Measurements from ENCODE around the gene ZNF672.
"Not testable (repeated sequence)": the region's sequence is repeated elsewhere in the genome, so short reads cannot be mapped to it uniquely, and the experiment has no call there.

Gene ZNF672

GRCh38 chr1:248812736-248813425, 25.1 kb upstream of the ZNF672 start:
- DNase-seq (ENCODE audit: low read depth) = no peak

GRCh38 chr1:248813546-248813945, 24.5 kb upstream of the ZNF672 start:
- DNase-seq (ENCODE audit: low read depth) = no peak

GRCh38 chr1:248814351-248814750, 23.7 kb upstream of the ZNF672 start:
- DNase-seq (ENCODE audit: low read depth) = no peak

- no peak for DNase-seq (ENCODE audit: low read depth)
These were observed 22.5 kb upstream of the ZNF672 start for GRCh38 chr1:248815407-248816034.

- DNase-seq (ENCODE audit: low read depth) = no peak
These were observed 21.8 kb upstream of the ZNF672 start for GRCh38 chr1:248816042-248816851.

GRCh38 chr1:248817065-248817464, 21.0 kb upstream of the ZNF672 start:
- DNase-seq (ENCODE audit: low read depth) = peak; percentile 41

- DNase-seq (ENCODE audit: low read depth) = no peak
These were observed 19.3 kb upstream of the ZNF672 start for GRCh38 chr1:248818505-248819374.

- no peak for DNase-seq (ENCODE audit: low read depth)
These were observed 17.9 kb upstream of the ZNF672 start for GRCh38 chr1:248820041-248820585.

- DNase-seq (ENCODE audit: low read depth) = peak; percentile 59
These were observed 16.9 kb upstream of the ZNF672 start for GRCh38 chr1:248821101-248821500.

- DNase-seq (ENCODE audit: low read depth) = no peak
These were observed 16.4 kb upstream of the ZNF672 start for GRCh38 chr1:248821641-248822040.

GRCh38 chr1:248822148-248823032, 15.6 kb upstream of the ZNF672 start:
- DNase-seq (ENCODE audit: low read depth) = no peak

- peak; percentile 54 for DNase-seq (ENCODE audit: low read depth)
These were observed 14.5 kb upstream of the ZNF672 start for GRCh38 chr1:248823517-248824001.

- DNase-seq (ENCODE audit: low read depth) = no peak
These were observed 13.7 kb upstream of the ZNF672 start for GRCh38 chr1:248824301-248824700.

- DNase-seq (ENCODE audit: low read depth) = no peak
These were observed 13.3 kb upstream of the ZNF672 start for GRCh38 chr1:248824701-248825100.

GRCh38 chr1:248825136-248825535, 12.9 kb upstream of the ZNF672 start:
- no peak for DNase-seq (ENCODE audit: low read depth)

- no peak for DNase-seq (ENCODE audit: low read depth)
These were observed 12.5 kb upstream of the ZNF672 start for GRCh38 chr1:248825573-248825908.

- DNase-seq (ENCODE audit: low read depth) = peak; percentile 97
These were observed 11.9 kb upstream of the ZNF672 start, which contains the start of gene SH3BP5L for GRCh38 chr1:248825909-248826760. Gene SH3BP5L, minus strand, starts transcription at chr1:248825915. Its CDS starts 980 bp downstream, at chr1:248824935.

GRCh38 chr1:248828845-248829244, 9.2 kb upstream of the ZNF672 start:
- DNase-seq (ENCODE audit: low read depth) = peak; percentile 95

- DNase-seq (ENCODE audit: low read depth) = not testable (repeated sequence)
These were observed 7.4 kb upstream of the ZNF672 start for GRCh38 chr1:248830718-248831017.

- DNase-seq (ENCODE audit: low read depth) = no peak
These were observed 6.2 kb upstream of the ZNF672 start for GRCh38 chr1:248831842-248832241.
